HUES64 (cell line): ENCODE data around the gene PTPRN.
"Not testable (repeated sequence)": the region's sequence is repeated elsewhere in the genome, so short reads cannot be mapped to it uniquely, and the experiment has no call there.

Experiments
- H3K27ac ChIP-seq: 2 replicates; pipeline ENCODE4 v1.7.0; 2013; ENCODE audit warnings: low read depth, low read length, inconsistent platforms
- H3K27me3 ChIP-seq: 2 replicates; pipeline ENCODE4 v1.6.1; 2013; ENCODE audit warnings: mild to moderate bottlenecking, low read length; ENCODE audit not compliant: insufficient read depth
- H3K36me3 ChIP-seq: 2 replicates; pipeline ENCODE4 v1.6.1; 2013; ENCODE audit warnings: mild to moderate bottlenecking, low read length; ENCODE audit not compliant: insufficient read depth
- H3K4me1 ChIP-seq: 2 replicates; pipeline ENCODE4 v1.6.1; 2013; ENCODE audit warnings: mild to moderate bottlenecking, low read length, moderate library complexity; ENCODE audit not compliant: insufficient read depth
- H3K4me3 ChIP-seq: 2 replicates; pipeline ENCODE4 v1.5.1; 2013; ENCODE audit warnings: mild to moderate bottlenecking, low read length, moderate library complexity
- H3K9ac ChIP-seq: 2 replicates; pipeline ENCODE4 v1.6.1; 2013; ENCODE audit warnings: mild to moderate bottlenecking, low read depth, low read length
- H3K9me3 ChIP-seq: 2 replicates; pipeline ENCODE4 v1.6.1; 2013; ENCODE audit warnings: low read depth, low read length; ENCODE audit not compliant: insufficient read depth
- WGBS: fragments of 150-250, 120-280 bp; methylation state at CpG from one replicate; pipeline ENCODE4 v1.1.7; 2013; ENCODE audit warnings: missing lambda C conversion rate; 5-methylcytosine and 5-hydroxymethylcytosine counted together

The PTPRN gene

DNA sequence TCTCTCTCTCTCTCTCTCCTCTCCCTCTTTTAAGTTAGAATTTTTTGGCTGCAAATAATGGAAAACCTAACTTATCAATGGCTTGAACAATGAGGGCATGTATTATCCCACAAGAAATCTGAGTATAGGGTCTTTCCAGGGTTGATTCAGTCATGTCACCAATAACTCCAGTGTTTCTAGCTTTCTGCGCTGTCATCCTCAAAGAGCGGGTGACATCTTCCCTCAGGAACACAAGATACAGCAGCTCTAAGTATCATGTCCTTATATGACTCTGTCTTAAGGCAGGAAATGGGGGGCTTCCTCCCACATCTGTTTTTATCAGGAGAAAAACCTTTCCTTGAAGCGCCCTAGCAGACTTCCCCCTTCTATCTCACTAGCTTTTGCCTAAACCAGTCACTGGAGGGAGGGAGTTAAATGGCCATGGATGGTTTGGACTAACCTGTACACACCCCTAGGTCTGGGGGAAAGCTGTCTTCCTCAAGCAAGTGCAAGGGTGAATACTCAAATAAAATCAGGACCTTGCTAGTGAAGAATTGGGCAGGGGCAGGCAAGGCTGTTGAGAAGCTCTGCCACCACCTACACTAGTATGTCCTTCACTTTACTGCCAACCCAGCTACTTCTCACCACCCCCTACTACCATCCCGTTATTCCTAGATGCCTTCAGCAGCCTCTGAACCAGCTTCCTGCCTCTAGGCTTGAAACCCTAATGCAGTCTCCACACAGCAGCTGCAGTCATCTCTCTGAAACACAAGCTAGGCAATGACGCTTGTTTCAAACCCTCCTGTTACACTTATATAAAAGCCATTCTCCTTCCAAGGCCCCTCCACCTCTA is 48.0 kb downstream of the PTPRN start:
- Histone ChIP-seq H3K4me3 (no peak overlapping the region), H3K9me3 (no peaks in the 10 kb centered on the region), H3K9ac (no peak overlapping the region), H3K4me1 (no peaks in the 10 kb centered on the region), H3K27me3 (peaks cover 31% of the 10 kb centered on the region), H3K27ac (no peak overlapping the region), H3K36me3 (no peaks in the 10 kb centered on the region)
- 86% methylated on average over 4 of the region's 5 CpGs for WGBS

- not testable (repeated sequence) for H3K9me3 ChIP-seq, H3K4me3 ChIP-seq, H3K36me3 ChIP-seq, H3K27ac ChIP-seq, H3K4me1 ChIP-seq, H3K9ac ChIP-seq
- WGBS = 86% methylated on average over 9 of the region's 10 CpGs
- H3K27me3 ChIP-seq = peaks cover 54% of the 10 kb centered on the region
Observed at GRCh38 chr2:219258942-219259341, 50.3 kb downstream of the PTPRN start.

GRCh38 chr2:219254590-219255201 is 54.5 kb downstream of the PTPRN start:
- WGBS = 30% methylated on average over 12 of the region's 12 CpGs
- no peaks in the 10 kb centered on the region for H3K9me3 ChIP-seq
- peaks cover 9% of the 10 kb centered on the region; the same call in 1 of the 2 replicates for H3K4me1 ChIP-seq
- H3K4me3 ChIP-seq = peak overlapping the region; percentile 56
- H3K36me3 ChIP-seq = peaks cover 10% of the 10 kb centered on the region; the same call in 1 of the 2 replicates
- no peak overlapping the region for H3K9ac ChIP-seq
- no peak overlapping the region for H3K27ac ChIP-seq
- peaks cover 64% of the 10 kb centered on the region for H3K27me3 ChIP-seq

DNA sequence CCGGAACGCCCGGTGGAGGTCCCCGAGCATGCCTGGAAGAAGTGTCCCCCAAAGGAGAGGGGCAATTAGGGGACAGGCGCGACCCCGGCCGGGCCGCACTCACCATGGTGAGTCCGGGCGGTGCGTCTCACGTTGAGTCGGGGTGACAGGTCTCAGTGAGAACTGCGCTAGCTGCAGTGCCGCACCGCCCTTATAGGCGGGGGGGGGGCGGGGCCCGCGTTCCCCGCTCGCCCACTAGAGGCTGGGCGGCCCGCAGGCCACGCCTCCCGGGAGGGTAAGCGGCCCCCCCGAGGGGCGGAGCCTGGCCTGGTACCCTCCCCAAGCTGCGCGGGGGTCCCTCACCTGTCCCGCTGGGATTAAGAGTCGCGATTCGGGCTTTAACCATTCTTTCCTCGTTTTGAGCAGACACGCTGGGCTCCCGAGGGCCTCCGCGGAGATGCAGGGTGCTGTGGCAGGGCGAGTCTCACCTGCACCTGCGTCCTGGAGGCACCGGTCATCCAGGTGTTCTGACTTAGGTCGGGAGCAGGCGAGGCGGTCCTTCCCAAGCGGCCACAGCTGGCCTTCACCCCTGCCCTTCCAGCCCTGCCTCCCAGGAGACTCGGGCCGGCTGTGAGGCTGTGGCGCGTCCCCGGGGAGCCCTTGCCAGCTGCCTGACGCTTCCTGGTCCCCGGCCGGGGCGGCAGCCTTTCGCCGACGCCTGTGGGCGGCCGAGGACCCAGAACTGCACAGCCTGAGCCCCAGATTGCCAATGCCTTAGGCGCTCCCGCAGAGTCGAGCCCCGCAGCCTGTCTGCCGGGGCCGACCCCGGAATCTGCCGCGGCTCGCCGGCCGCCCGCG is 55.2 kb downstream of the PTPRN start, which contains the start of gene TUBA4A:
TSS of gene TUBA4A (minus strand) at position 166 of the 837 bp plus-strand sequence. CDS start at position 106, 60 bp downstream.
- peaks cover 9% of the 10 kb centered on the region; the same call in 1 of the 2 replicates for H3K4me1 ChIP-seq
- H3K27me3 ChIP-seq = peaks cover 59% of the 10 kb centered on the region
- H3K4me3 ChIP-seq = peak within 1 kb of the TSS; percentile 56
- no peak within 1 kb of the TSS for H3K27ac ChIP-seq
- WGBS = 1% methylated on average over 76 of the region's 76 CpGs
- H3K9ac ChIP-seq = peak within 1 kb of the TSS; percentile 45
- H3K36me3 ChIP-seq = peaks cover 11% of the 10 kb centered on the region; the same call in 1 of the 2 replicates
- H3K9me3 ChIP-seq = no peaks in the 10 kb centered on the region

GRCh38 chr2:219252900-219253752 is 56.1 kb downstream of the PTPRN start, which contains the start of gene TUBA4B:
TUBA4B (plus strand) TSS chr2:219253243; CDS start chr2:219253408, 165 bp downstream.
- no peaks in the 10 kb centered on the region for H3K9me3 ChIP-seq
- H3K36me3 ChIP-seq = peaks cover 14% of the 10 kb centered on the region; the same call in 1 of the 2 replicates
- H3K4me1 ChIP-seq = peaks cover 9% of the 10 kb centered on the region; the same call in 1 of the 2 replicates
- peaks cover 59% of the 10 kb centered on the region for H3K27me3 ChIP-seq
- no peak within 1 kb of the TSS for H3K27ac ChIP-seq
- WGBS = 2% methylated on average over 46 of the region's 49 CpGs
- peak within 1 kb of the TSS; percentile 45 for H3K9ac ChIP-seq
- peak within 1 kb of the TSS; percentile 56 for H3K4me3 ChIP-seq

GRCh38 chr2:219252570-219252899 is 56.7 kb downstream of the PTPRN start:
- Histone ChIP-seq H3K27ac (no peak overlapping the region), H3K36me3 (peaks cover 19% of the 10 kb centered on the region; the same call in 1 of the 2 replicates), H3K4me1 (peaks cover 9% of the 10 kb centered on the region; the same call in 1 of the 2 replicates), H3K9ac (peak overlapping the region; percentile 45; the same call in 1 of the 2 replicates), H3K4me3 (peak overlapping the region; percentile 56), H3K27me3 (peaks cover 59% of the 10 kb centered on the region), H3K9me3 (no peaks in the 10 kb centered on the region)
- WGBS = 12% methylated on average over 9 of the region's 9 CpGs

- H3K4me1 ChIP-seq = peaks cover 9% of the 10 kb centered on the region; the same call in 1 of the 2 replicates
- H3K9me3 ChIP-seq = no peaks in the 10 kb centered on the region
- WGBS = 55% methylated on average over 4 of the region's 5 CpGs
- no peak overlapping the region for H3K9ac ChIP-seq
- H3K27me3 ChIP-seq = peaks cover 59% of the 10 kb centered on the region
- peak overlapping the region; percentile 56 for H3K4me3 ChIP-seq
- H3K27ac ChIP-seq = no peak overlapping the region
- H3K36me3 ChIP-seq = peaks cover 21% of the 10 kb centered on the region; the same call in 1 of the 2 replicates
Observed at GRCh38 chr2:219252084-219252483, 57.1 kb downstream of the PTPRN start.

DNA sequence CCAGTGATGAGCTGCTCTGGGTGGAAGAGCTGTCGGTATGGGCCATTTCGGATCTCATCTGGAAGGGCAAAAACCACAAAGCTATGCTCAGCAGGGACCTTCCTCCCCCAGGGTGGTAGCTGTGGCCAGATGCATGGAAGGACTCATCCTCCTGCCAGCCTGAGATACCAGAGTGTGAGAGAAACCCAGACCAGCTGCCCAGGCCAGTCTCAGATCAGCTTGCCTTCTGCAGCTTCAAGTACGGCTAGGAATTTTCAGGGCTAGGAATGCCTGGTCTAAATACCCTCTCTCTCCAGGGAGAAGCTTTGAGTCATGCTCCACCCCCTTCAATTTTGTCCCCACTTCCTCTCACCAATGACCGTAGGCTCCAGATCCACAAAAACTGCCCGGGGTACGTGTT is 57.5 kb downstream of the PTPRN start:
- WGBS = 76% methylated on average over 6 of the region's 6 CpGs
- H3K9ac ChIP-seq = no peak overlapping the region
- peaks cover 9% of the 10 kb centered on the region; the same call in 1 of the 2 replicates for H3K4me1 ChIP-seq
- peaks cover 56% of the 10 kb centered on the region for H3K27me3 ChIP-seq
- no peaks in the 10 kb centered on the region for H3K9me3 ChIP-seq
- peaks cover 21% of the 10 kb centered on the region; the same call in 1 of the 2 replicates for H3K36me3 ChIP-seq
- H3K4me3 ChIP-seq = no peak overlapping the region
- H3K27ac ChIP-seq = no peak overlapping the region

- no peaks in the 10 kb centered on the region for H3K9me3 ChIP-seq
- peaks cover 13% of the 10 kb centered on the region; the same call in 1 of the 2 replicates for H3K4me1 ChIP-seq
- WGBS = 93% methylated on average over 22 of the region's 22 CpGs
- no peak overlapping the region for H3K4me3 ChIP-seq
- H3K36me3 ChIP-seq = peaks cover 21% of the 10 kb centered on the region; the same call in 1 of the 2 replicates
- H3K9ac ChIP-seq = no peak overlapping the region
- H3K27ac ChIP-seq = no peak overlapping the region
- peaks cover 42% of the 10 kb centered on the region for H3K27me3 ChIP-seq
Observed at GRCh38 chr2:219250049-219250781, 59.0 kb downstream of the PTPRN start.
